GM12873 (cell line): ENCODE measurements around the gene PRR33.

ENCODE experiments used
- TF ChIP-seq, protein P1 (sequence below): IDR thresholded peaks from 2 replicates; pipeline ENCODE4 v1.5.1; 2012; ENCODE audit warnings: low read depth, mild to moderate bottlenecking, moderate library complexity, low read length, control low read depth; ENCODE audit not compliant: insufficient read depth; ENCODE audit errors: missing control alignments

PRR33 gene

DNA sequence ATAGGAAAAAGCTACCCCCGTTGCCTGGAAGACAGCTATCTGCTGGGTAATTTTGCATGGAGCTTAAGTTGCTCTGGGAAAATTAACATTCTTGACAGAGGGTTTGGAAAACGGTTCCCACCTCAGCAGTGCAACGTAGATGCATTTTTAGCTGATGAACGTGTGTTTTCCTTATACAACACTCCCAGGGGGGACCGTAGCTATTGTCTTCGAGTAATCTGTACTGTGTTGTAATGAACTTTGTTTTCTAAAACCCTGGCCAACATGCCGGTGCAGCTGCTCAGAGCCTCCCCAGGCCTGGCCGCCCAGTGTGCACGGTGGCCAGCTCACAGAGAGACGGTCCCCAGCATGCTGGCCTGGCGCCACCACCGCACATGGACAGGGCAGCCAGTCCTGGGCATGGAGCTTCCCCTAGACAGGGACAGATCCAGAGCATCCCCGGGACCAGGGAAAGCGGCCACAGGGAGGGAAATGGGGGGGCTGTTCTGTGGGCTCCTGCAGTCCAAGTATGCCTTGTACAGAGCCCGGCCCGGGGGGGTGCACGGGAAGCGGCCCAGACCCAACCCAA is 30.0 kb upstream of the PRR33 start:
- TF ChIP-seq, protein P1, sequence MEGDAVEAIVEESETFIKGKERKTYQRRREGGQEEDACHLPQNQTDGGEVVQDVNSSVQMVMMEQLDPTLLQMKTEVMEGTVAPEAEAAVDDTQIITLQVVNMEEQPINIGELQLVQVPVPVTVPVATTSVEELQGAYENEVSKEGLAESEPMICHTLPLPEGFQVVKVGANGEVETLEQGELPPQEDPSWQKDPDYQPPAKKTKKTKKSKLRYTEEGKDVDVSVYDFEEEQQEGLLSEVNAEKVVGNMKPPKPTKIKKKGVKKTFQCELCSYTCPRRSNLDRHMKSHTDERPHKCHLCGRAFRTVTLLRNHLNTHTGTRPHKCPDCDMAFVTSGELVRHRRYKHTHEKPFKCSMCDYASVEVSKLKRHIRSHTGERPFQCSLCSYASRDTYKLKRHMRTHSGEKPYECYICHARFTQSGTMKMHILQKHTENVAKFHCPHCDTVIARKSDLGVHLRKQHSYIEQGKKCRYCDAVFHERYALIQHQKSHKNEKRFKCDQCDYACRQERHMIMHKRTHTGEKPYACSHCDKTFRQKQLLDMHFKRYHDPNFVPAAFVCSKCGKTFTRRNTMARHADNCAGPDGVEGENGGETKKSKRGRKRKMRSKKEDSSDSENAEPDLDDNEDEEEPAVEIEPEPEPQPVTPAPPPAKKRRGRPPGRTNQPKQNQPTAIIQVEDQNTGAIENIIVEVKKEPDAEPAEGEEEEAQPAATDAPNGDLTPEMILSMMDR: no peak

DNA sequence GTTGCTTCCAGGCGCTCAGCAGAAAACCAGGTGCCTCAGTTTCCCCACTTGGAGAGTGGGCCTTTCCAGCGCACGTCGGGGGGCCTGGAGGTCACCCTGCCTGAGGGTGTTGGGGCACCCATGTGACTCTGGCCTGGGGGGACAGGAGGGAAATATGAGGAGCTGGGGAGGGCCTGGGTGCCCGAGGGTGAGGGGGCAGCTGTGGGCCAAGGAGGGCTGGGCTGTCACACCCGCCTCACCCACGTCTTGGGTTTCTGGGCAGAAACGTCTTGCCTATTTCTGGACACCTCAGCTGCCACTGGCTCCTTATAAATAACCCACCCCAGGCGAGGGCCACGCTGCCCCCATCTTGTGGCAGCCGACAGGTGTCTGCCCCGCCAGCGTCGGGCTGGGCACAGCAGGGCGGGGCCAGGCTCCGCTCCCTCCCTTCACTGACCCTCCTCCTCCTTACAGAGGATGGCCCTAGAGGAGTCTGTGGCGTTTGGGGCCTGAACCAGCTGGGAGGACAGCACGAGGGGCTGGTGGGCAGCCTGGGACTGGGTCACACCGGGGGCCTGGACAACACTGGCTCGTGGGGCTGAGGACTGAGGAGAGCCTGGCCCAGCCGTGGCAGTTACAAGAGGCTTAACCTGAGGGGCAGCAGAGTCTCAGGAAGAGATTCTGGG is 29.3 kb upstream of the PRR33 start:
- TF ChIP-seq, protein P1: no peak

DNA sequence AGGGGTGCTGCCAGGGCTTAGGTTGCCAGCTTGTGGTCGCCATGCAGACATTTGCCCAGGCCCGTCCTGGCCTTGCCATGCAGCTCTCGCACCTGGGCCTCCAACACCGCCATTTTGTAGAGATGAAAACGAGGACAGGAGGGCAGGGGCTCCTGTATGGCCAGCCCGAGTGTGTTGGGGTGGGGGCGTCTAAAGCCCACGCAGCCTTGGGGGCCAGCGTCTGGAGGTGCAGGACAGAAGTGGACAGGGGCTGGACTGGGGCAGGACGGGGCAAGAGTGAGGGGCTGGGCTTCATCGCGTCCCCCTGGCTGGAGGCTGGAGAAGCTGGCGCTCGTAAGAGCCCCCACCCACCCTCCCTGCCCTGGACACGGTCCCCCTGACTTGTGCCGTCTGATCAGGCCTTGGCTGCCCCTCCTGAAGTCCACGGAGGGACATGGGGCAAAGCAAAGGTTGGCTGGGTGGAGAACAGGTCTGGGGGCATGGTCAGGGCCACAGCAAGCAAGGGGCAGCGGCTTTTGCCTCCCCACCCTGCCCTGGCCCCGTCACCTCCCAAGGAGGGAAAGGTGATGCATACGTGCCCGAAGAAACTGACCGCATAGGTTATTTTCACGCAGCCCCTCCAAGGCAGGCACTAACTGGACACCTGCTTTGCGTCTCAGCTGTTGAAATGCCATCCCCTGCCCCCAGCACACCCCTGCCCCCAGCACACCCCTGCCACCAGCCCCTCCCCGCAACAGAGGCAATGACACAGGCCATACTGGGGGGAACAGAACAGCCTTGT is 28.6 kb upstream of the PRR33 start:
- TF ChIP-seq, protein P1: no peak

DNA sequence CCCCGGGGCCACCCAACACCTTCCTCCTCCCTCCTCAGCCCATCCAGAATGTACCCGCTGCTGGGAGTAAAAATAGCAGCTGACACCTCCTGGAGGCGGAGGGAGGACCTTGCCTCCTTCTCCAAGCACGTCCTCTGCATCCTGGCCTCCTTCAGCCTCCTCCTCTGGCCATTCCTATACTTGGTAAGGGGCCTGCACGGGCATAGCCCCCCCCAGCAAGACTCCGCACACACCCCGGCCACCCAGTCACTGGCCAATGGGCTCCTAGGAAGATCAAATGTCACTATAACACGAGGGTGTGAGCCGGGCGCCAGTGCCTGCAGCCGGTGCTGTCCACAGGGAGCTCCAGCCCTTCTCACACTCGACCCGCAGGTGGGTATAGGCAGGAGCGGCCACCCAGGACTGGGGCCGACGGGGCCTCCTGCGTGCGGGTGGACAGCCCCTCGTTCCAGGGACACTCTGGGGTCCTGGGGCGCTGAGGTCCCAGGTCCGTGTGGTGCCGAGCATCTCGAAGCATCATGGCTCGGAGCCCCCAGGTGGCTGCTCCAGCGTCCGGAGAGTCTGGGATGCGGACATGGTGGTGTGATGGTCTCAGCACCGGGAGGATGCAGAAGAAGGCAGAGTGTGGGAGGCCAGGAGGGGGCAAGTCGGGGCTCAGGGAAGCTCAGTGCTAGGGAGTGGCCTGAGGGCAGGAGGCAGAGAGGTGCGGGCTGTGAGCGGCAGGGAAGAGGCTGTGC is 27.9 kb upstream of the PRR33 start, which contains the start of gene TNNT3:
TSS of gene TNNT3 (plus strand) at position 313 of the 737 bp plus-strand sequence. CDS start 3,172 bp downstream, outside the sequence.
- TF ChIP-seq, protein P1: no peak

DNA sequence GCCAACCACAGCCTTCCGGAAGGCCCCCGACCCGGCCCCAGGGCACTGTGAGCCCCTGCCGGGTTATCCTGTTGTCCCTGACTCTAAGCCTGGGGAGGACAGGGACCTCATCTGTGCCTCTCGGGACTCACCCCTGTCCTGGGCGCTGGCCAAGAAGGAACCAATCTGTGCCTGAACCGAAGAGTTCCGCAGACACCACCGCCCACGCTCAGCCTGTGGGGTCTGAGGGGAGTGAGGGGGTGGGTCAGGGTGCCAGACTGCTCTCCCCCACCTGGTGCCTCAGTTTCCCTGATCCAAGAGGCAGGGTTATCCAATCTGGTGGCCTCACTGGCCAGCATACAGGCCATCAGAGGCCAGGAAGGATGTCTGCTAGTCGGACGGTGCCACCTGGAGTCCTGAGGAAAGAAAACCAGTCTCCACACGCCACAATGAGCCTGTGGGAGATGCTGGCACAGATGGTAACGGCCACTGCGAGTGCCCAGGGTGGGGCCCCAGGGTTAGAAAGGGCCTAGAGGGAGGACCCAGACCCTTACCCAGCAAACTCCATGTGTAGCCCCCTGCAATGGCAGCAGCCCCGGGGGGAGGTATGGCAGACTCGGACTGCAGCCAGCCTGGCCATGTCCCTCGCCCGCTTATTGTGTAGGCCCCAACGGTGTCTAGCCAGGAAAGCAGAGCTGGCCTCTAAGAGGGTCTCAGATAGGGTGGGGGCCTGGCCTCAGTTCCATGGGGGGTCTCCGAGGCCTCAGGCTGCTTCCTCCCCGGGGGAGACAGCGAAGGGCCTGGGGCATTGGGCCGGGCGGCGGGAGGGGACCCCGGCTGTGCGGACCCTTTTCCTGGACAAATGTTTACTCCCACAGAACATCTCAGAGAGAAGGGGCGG is 27.0 kb upstream of the PRR33 start:
- TF ChIP-seq, protein P1: no peak

DNA sequence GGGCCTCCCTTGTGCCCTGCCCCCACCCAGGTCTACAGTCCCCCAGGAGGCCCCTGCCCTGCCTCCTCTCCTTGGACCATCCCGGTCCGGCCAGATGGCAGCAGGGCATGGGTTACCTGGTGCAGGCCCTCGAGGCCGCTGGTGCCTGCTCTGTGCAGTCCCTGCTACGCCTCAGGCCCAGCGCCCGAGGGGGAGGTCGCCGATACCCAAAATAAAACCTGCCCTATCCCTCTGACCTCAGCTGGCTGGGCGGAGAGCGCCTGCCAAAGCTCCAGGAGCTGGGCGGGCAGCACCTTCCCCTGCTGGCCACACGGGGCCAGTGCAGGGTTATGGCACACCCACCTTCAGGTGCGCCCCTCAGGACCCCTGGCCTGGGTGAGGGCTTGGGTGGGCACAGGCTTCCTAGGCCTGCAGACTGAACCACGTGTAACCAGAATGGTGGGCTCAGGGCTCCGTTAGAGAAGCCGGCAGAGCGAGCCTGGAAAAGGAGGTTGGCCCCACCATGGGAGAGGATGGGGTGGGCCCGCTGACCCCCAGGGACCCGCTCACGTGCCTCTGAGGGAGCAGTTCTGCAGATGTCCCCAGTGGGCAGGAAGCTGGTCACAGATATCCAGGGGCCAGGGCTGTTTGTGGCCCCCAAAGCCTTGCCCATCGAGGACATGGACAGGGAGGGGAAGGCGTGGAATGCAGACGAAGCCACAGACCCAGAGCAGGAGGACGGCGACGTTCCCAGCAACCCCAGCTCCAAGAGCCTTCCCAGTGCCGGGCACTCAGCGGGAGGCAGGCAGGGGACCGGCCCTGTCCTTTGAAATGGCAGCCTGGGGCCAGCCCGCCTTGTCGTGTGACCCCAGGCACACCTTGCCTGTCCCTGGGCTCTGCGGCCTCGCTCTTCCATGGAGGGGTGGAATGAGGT is 26.1 kb upstream of the PRR33 start:
- TF ChIP-seq, protein P1: peak; percentile 59
